Nephron (organoid): ENCODE results near the gene SRBD1.

ENCODE experiments used
- H3K27ac Mint-ChIP-seq, 3 experiments: 2 replicates each; pipeline ENCODE4 v1.8.0; 2020; ENCODE audit warnings: mixed read lengths in 3 of 3, mild to moderate bottlenecking in 2 of 3, moderate library complexity in 1 of 3
- H3K27me3 Mint-ChIP-seq: 2 replicates; pipeline ENCODE4 v1.8.0; 2021; ENCODE audit warnings: low read depth, mild to moderate bottlenecking, moderate library complexity, mixed read lengths
- H3K36me3 Mint-ChIP-seq: 2 replicates; pipeline ENCODE4 v1.8.0; 2020; ENCODE audit warnings: low read depth, mixed read lengths
- H3K4me1 Mint-ChIP-seq: 2 replicates; pipeline ENCODE4 v1.8.0; 2020; ENCODE audit warnings: mixed read lengths
- H3K4me3 Mint-ChIP-seq, 3 experiments: 2 replicates each; pipeline ENCODE4 v1.8.0; 2020; ENCODE audit warnings: mild to moderate bottlenecking in 3 of 3, mixed read lengths in 3 of 3, moderate library complexity in 2 of 3
- H3K9me3 Mint-ChIP-seq: 2 replicates; pipeline ENCODE4 v1.8.0; 2020; ENCODE audit warnings: mixed read lengths
- CTCF ChIP-seq, 3 experiments: fragments of 200-600 bp; sonication (generic); IDR thresholded peaks; one replicate each; pipeline ENCODE4 v1.5.0; 2021; ENCODE audit warnings: antibody characterized with exemption in 3 of 3; ENCODE audit not compliant: unreplicated experiment in 3 of 3

The SRBD1 gene

GRCh38 chr2:45340318-45340717 is 270.7 kb downstream of the SRBD1 start:
- peaks cover 22% of the 10 kb centered on the region for H3K27me3 Mint-ChIP-seq
- TF ChIP-seq CTCF (IDR thresholded peaks at IDR 0.05; ENCODE audit: unreplicated experiment in 3 of 3), result no peak

DNA sequence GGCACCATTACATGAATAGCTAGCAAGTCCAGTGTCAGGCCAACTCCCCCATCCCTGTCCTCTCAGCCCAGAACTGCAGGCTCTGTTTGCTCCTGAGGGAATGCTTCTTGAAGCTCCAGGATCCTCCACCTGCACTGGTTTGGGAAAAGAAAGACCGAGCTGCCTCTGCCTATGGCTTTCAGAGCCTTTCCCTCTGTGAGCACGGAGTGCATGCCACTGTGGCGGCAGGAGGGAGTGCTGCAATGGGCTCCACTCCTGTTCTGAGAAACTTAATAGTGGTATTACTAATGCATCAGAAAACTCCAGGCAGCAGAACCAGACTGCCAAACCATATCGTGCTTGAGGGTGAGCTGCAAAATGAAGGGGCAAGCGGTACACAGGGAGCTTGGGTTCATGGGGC is 271.8 kb downstream of the SRBD1 start:
- Mint-ChIP-seq H3K27ac (no peak overlapping the region), H3K9me3 (no peaks in the 10 kb centered on the region), H3K27me3 (peaks cover 23% of the 10 kb centered on the region), H3K4me3 (no peak overlapping the region), H3K4me1 (peaks cover 11% of the 10 kb centered on the region), H3K36me3 (no peaks in the 10 kb centered on the region)
- no peak for TF ChIP-seq CTCF (IDR thresholded peaks at IDR 0.05; ENCODE audit: unreplicated experiment in 3 of 3)

More at GRCh38 chr2:45340318-45340717, 270.7 kb downstream of the SRBD1 start:
- H3K4me3 Mint-ChIP-seq, result no peak overlapping the region
- H3K27ac Mint-ChIP-seq, result no peak overlapping the region
- no peaks in the 10 kb centered on the region for H3K9me3 Mint-ChIP-seq
- H3K4me1 Mint-ChIP-seq, result peaks cover 12% of the 10 kb centered on the region
- no peaks in the 10 kb centered on the region for H3K36me3 Mint-ChIP-seq
